GM20431 (cell line): Measurements from ENCODE around the gene ANKS6.

Experiments
- in situ Hi-C: fragments of 300-500 bp; cut with MseI, MboI; formaldehyde crosslinking; loops from one replicate; pipeline ENCODE4 v1.15.0; 2020; ENCODE audit warnings: low sequenced_read_pairs; ENCODE audit not compliant: unreplicated experiment

ANKS6 gene

DNA sequence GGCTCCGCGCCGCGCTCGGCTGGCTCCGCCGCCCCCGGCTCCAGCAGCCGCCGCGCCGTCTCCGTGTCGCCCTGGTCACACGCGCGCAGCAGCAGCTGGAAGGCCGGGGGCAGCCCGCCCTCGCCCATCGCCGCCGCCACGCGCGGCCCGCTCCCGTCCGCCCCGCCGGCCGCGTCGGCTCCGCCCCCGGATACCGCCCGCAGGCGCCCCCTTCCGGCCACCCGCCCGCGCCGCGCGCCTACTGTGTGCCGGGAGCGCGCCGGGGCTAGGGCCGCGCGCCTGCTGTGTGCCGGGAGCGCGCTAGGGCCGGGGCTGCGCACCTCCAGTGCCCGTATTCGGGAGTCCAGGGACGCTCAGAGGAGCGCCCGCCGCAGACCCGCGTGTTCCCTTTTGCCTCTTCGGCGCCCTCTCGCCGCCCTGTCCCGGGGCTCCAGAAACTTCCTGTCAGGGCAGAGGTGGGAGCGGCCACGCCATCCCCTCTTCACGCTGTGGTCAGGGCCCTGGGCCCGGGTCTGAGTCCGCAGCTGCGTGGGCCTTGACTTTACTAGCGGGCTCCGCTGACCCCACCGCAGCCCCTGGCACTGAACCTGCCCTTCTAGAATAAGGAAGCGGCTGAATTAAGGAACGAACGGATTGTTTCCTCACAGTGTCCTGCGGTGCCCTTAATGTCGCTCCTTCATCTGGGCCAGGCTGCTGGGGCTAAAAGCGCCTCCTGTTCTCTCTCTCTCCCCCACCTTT, at the start of gene ANKS6:
Gene ANKS6 (minus strand): TSS at position 192 of the 738 bp plus-strand sequence. CDS start 64 bp downstream, at position 128.
- in situ Hi-C loops = no loop called here

DNA sequence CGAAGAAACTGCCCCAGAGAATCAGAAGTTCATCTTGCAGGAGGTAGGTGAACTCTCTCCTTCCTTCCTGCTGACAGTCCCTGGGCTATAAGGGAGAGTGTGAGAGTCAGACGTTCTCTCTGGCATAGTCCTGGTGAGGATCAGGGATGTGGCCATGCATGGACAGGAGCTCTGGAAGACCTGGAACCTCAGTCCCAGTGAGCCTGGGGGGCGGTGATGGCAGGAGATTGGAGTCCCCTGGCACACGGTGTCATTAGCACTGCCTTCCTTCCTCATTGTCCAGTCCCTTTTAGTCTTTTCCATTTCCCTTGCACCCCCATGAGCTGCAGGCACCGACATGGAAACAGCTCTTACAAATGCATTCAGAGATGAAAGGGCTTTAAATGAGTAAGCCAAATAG, 49.7 kb upstream of the ANKS6 start:
- in situ Hi-C loops = no loop called here

- in situ Hi-C loops = no loop called here
These were observed 46.2 kb upstream of the ANKS6 start for GRCh38 chr9:98842510-98842909.

DNA sequence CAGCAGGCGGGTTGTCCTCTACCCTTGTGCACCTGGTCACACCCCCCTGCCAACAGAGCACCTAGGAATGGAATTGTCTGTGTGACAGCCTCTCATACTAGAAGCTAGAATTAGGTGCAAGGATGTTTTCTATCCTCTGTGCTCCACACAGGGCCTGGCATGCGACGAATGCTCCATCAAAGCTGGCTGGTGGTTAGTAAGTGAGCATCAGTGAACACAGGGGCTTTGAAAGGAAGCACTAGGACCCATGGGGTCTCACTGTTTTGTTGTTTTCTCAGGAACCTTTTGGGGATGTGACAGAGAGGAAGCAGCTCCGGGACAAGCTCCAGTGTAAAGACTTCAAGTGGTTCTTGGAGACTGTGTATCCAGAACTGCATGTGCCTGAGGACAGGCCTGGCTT, 43.4 kb upstream of the ANKS6 start:
- in situ Hi-C loops = no loop called here

GRCh38 chr9:98838868-98839565, 42.7 kb upstream of the ANKS6 start:
- in situ Hi-C loops = no loop called here

DNA sequence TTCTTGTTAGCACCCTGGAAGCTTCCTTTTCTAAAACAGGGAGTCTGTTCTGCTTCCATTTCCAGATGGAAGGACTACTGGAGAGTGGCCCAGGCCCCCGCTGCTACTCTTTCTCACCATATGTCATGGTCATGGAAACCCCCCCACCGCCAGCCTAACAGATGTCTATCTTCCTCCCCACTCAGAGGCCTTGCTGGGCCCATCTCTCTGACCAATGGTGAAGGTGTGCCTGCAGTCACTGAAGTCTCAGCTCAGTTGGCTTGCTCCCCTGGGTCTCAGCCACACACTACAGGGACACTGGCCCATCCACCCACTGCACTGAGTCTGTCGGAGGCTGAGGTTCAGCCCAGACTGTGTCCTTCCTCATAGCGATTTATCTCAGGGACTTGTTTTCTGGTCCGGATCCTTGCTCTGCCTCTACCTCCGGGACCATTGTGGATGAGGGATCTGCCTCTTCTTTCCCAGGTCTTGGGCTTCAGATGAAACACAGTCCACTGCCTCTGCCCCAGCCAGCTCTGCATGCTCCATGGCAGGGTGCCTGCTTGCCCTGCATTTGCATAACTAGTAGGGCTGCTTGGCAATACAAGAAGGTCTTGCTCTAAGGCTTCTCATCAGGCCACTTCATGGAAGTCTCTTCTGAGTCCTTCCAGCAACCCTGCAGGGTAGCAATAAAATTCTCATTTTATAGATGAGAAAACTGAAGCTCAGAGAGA, 42.0 kb upstream of the ANKS6 start:
- in situ Hi-C loops = no loop called here

DNA sequence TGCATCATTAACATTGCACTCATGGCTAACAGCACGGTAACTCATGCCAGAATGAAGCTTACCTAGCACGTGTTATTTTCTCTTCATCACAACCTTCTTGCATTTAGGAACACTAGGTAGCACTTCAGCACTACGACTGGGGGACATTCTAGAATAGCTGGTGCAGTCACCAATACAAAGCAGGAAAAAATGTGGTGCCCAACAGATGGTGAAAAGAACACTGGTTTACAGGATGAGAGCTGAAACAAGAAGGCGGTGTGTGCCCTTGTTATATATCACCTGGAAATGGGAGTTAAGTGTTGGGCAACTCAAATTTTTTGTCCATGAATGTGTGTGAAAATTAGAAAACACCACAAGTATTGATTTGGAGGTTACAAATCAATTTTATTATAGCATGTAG, 41.2 kb upstream of the ANKS6 start:
- in situ Hi-C loops = no loop called here

GRCh38 chr9:98836206-98836605, 39.9 kb upstream of the ANKS6 start:
- in situ Hi-C loops = no loop called here

- in situ Hi-C loops = no loop called here
These were observed 38.0 kb upstream of the ANKS6 start for GRCh38 chr9:98834386-98834785.

GRCh38 chr9:98833090-98833956, 37.0 kb upstream of the ANKS6 start:
- in situ Hi-C loops = no loop called here

GRCh38 chr9:98832768-98833089, 36.4 kb upstream of the ANKS6 start:
- in situ Hi-C loops = no loop called here

DNA sequence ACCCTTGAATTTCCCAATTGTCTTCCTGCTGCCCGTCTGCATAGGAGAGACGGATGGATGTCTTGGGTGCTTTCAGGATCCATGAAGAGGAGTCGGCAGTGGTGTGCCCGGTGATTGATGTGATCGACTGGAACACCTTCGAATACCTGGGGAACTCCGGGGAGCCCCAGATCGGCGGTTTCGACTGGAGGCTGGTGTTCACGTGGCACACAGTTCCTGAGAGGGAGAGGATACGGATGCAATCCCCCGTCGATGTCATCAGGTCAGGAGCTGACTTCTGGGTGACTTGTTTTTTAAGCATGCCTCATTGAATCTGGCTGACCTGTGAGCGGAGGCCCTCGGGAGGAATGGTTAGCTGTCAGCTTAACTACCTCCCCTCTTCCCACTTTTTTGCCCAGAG, 35.3 kb upstream of the ANKS6 start:
- in situ Hi-C loops = no loop called here

GRCh38 chr9:98830554-98830953, 34.2 kb upstream of the ANKS6 start:
- in situ Hi-C loops = no loop called here

DNA sequence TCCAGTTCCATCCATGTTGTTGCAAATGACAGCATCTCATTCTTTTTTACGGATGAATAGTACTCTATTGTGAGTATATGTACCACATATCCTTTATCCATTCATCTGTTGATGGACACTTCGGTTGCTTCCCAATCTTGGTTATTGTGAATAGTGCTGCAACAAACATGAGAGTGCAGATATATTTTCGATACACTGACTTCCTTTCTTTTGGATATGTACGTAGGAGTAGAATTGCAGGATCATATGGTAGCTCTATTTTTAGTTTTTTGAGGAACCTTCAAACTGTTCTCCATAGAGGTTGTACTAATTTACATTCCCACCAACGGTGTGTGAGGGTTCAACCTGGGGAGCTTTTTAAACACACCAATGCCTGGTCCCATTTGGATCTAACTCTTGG, 33.4 kb upstream of the ANKS6 start:
- in situ Hi-C loops = no loop called here

- in situ Hi-C loops = no loop called here
These were observed 30.4 kb upstream of the ANKS6 start for GRCh38 chr9:98826716-98827115.

DNA sequence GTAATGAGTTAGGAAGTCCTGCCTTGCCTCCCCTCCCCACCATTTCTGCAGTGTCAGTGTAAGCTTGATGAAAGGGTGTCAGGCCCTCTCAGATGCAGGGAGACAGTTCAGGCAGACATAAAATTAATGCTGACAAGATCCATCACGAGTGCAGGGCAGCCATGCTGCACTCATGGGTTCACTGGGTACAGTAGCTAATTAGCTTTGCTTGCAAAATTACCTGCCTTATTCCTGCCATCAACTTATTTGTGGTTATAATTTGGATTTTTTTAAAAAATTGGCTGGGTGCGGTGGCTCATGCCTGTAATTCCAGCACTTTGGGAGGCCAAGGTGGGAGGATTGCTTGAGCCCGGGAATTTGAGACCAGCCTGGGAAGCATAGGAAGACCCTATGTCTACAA, 29.1 kb upstream of the ANKS6 start:
- in situ Hi-C loops = no loop called here

GRCh38 chr9:98823666-98824334, 27.4 kb upstream of the ANKS6 start:
- in situ Hi-C loops = no loop called here

GRCh38 chr9:98822661-98823060, 26.3 kb upstream of the ANKS6 start:
- in situ Hi-C loops = no loop called here

DNA sequence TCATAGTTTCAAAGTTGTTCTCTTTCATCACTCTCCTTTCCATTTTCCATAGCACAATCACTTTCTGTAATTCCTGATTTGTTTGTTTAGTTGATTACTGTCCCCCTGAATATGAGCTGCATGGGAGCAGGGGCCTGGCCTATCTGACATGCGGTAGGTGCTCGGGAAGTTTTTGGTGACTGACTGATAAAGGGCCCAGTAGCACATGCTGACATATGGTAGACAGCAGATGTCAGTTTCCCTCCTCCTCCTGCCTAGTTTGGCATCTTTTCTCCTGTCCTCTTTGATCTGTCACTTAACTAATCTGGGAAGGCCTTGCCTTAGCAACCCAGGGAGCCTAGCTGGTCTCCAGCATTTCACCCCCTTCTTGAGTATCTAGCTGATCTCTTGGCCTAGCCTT, 25.5 kb upstream of the ANKS6 start:
- in situ Hi-C loops = no loop called here

GRCh38 chr9:98819231-98819630, 22.9 kb upstream of the ANKS6 start:
- in situ Hi-C loops = no loop called here
